IPS-18c (cell line): Measurements from ENCODE around the gene EVI2A.
"Not testable (repeated sequence)": the region's sequence is repeated elsewhere in the genome, so short reads cannot be mapped to it uniquely, and the experiment has no call there.

Experiments used
- H3K4me3 ChIP-seq: 2 replicates; pipeline ENCODE4 v1.7.0; 2013; ENCODE audit warnings: low read depth, mild to moderate bottlenecking, low read length, moderate library complexity; ENCODE audit not compliant: insufficient read depth
- H3K9me3 ChIP-seq: one replicate; pipeline ENCODE4 v1.6.1; 2013; ENCODE audit warnings: mild to moderate bottlenecking, low read length, moderate library complexity; ENCODE audit not compliant: control insufficient read depth, insufficient read depth

The EVI2A gene

DNA sequence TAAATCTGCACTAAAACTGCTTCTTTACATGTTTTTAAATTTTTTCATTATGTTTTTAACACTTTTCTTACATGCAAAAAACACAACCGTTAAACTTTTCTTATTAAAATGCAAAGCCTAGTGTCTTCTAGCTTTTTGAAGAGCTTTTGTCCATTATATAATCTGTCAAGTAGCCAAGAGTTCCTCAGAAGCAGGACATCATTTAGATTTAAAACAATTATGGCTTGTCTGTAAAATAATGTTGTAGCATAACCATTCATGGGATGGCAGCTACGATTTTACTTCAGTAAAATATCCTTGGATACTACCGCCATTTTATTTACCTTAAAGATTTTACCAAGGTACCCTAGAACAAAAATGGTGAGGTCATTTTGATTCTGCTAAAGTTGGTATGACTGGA lies 27.2 kb downstream of the EVI2A start:
- no peak overlapping the region for H3K4me3 ChIP-seq
- H3K9me3 ChIP-seq, result no peaks in the 10 kb centered on the region

DNA sequence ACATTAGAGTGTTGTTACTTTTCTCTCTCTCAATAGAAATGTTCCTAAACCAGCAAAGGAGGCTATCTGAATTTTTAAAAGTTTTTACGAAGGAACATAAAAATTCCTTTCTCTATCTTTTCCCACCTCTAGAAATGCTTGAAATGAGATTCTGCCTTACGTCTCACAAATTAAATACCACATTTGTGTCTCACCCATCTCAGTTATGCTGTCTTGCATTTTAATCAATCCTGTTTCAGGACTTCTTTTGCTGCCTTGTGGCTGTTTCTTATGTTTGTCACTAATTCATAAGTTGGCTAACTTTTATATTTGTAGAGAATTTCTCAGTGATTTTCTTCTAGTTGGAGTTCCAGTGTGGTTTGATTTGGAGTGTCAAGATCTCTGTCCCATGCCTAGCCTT lies 27.8 kb downstream of the EVI2A start:
- H3K9me3 ChIP-seq, result no peaks in the 10 kb centered on the region
- H3K4me3 ChIP-seq, result no peak overlapping the region

GRCh38 chr17:31291820-31292219 lies 29.6 kb downstream of the EVI2A start:
- Histone ChIP-seq H3K9me3 (no peaks in the 10 kb centered on the region), H3K4me3 (no peak overlapping the region)

DNA sequence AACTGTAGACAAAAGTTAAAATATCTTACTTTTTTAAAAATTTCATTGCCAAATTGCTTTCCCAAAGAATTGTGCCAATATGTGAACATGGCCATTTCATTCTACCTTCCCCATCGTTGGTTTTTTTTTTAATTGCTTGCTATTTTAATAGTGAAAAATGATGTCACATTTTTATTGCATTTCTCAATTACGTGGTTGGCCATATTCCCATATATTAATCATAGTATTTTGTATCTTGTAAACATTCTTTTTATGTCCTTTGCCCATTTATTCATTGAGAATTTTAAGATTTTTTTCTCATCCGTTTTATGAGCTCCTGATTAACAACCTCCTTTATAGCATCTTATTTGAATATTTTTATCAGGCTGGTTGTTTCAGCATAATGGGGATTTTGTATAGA lies 31.6 kb downstream of the EVI2A start:
- Histone ChIP-seq H3K9me3 (no peaks in the 10 kb centered on the region), H3K4me3 (no peak overlapping the region)

GRCh38 chr17:31287932-31288331 lies 33.5 kb downstream of the EVI2A start:
- not testable (repeated sequence) for H3K4me3 ChIP-seq, H3K9me3 ChIP-seq

GRCh38 chr17:31286587-31286986 lies 34.8 kb downstream of the EVI2A start:
- Histone ChIP-seq H3K4me3 (no peak overlapping the region), H3K9me3 (peaks cover 1% of the 10 kb centered on the region)

DNA sequence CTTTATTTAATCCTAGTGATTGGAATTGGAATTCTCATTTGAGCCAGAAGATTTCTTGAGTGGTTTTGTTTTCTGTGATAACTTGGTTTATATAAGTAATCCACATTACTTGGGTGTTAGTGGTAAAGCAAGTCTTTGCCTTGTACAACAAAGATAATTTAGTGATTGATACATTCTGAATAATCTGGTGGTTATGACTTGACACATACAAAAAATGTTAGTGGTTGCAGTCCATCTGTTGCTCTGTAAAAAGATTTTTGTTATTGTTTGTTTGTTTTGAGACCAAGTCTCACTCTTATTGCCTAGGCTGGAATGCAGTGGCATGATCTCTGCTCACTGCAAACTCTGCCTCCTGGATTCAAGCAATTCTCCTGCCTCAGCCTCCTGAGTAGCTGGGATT lies 37.6 kb downstream of the EVI2A start:
- Histone ChIP-seq H3K9me3 (peaks cover 2% of the 10 kb centered on the region), H3K4me3 (no peak overlapping the region)

- H3K9me3 ChIP-seq, result peaks cover 2% of the 10 kb centered on the region
- H3K4me3 ChIP-seq, result no peak overlapping the region
These were observed 40.4 kb downstream of the EVI2A start for GRCh38 chr17:31281061-31281460.

GRCh38 chr17:31279401-31279800 lies 42.0 kb downstream of the EVI2A start:
- H3K4me3 ChIP-seq, result no peak overlapping the region

DNA sequence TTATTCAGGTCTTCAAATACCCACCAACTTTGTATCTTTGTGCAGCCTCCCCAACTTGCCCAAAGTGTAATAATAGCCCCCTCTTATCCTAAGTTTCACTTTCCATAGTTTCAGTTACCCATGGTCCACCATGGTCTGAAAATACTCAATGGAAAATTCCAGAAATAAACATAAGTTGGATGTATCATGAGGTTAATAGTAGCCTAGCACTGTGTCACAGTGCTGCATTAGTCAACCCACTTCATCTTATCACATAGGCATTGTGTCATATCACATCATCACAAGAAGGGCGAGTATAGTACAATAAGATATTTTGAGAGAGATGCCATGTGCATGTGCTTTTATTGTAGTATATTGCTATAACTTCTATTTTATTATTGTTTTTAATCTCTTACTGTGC lies 46.3 kb downstream of the EVI2A start:
- Histone ChIP-seq H3K9me3 (no peaks in the 10 kb centered on the region), H3K4me3 (no peak overlapping the region)

More at GRCh38 chr17:31279401-31279800, 42.0 kb downstream of the EVI2A start:
- H3K9me3 ChIP-seq, result peaks cover 2% of the 10 kb centered on the region

GRCh38 chr17:31274252-31274651 lies 47.2 kb downstream of the EVI2A start:
- H3K4me3 ChIP-seq, result no peak overlapping the region
- no peaks in the 10 kb centered on the region for H3K9me3 ChIP-seq

DNA sequence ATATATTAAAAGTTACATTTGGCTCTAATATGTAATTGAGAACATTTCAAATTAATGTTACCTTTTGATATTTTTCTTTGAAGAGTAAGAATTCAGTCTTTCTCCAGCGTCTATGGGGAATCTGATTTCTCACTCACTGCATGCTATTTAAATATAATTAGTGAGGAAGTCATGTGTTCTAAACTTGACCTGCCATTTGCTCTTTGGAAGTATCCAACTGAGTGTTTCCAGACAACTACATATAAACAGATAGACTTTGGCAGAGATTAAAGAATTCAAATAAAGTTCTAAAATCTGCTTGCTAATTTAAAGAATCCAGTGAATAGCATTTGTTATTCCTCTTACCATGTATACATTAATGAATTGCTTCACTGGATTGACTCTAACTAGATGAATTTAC lies 47.9 kb downstream of the EVI2A start:
- H3K9me3 ChIP-seq, result no peaks in the 10 kb centered on the region
- H3K4me3 ChIP-seq, result no peak overlapping the region

DNA sequence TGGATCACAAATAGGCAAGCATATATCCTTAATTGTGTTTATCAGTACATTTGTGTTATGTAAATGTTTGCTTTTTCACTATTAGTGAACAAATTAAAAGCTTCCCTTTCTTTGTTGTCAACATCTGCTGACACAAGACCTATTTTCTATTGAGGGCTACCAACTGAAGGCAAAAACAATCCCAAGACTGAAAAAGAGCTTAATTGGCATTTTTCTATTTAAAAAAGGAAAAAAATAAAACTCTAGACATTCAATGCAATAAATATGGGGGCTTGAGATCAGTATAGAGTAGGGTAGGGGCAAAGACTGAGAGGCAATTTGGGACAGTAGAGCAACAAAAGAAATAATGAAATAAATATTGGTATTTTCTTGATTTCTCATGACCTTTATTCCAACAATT lies 48.6 kb downstream of the EVI2A start:
- Histone ChIP-seq H3K4me3 (no peak overlapping the region), H3K9me3 (no peaks in the 10 kb centered on the region)

DNA sequence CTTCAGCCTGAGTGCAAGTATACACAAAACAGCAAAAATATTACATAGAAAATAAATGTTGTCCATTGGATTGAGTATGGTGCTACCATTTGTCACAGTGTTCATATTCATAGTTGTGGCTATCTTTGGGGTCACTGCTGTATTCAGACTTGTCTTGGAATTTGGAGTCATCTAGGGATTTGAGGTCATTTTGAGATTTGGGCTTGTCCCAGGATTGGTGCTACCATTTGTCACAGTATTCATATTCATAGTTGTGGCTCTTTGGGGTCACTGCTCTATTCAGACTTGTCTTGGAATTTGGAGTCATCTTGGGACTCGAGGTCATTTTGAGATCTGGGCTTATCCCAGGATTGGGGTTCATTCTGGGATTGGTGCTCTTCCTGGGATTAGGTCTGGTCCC lies 49.2 kb downstream of the EVI2A start:
- Histone ChIP-seq H3K4me3 (no peak overlapping the region), H3K9me3 (no peaks in the 10 kb centered on the region)

- Histone ChIP-seq H3K4me3 (no peak overlapping the region), H3K9me3 (no peaks in the 10 kb centered on the region)
These were observed 51.8 kb downstream of the EVI2A start for GRCh38 chr17:31269578-31269983.

GRCh38 chr17:31269036-31269577 lies 52.3 kb downstream of the EVI2A start:
- Histone ChIP-seq H3K9me3 (no peaks in the 10 kb centered on the region), H3K4me3 (no peak overlapping the region)
